SK-N-SH treated with all-trans-retinoic acid at 6 μM for 48 hours (cell line): ENCODE measurements around the gene OVCH2.

Experiments used
- ARNTL ChIP-seq: fragments of 450-650 bp; formaldehyde crosslinking; IDR thresholded peaks from 2 replicates; pipeline ENCODE4 v1.5.0; 2020; ENCODE audit warnings: low read depth, mild to moderate bottlenecking, moderate library complexity, borderline replicate concordance
- BACH2 ChIP-seq: fragments of 250-450 bp; sonication (Bioruptor Pico); IDR thresholded peaks from 2 replicates; pipeline ENCODE4 v1.9.0; 2021; ENCODE audit warnings: mild to moderate bottlenecking, borderline replicate concordance
- ISL1 ChIP-seq: fragments of 250-450 bp; sonication (Bioruptor Pico); IDR thresholded peaks from 2 replicates; pipeline ENCODE4 v2.1.2; 2022; ENCODE audit warnings: mild to moderate bottlenecking, moderate library complexity
- OSR1 ChIP-seq: fragments of 250-450 bp; sonication (Bioruptor Pico); IDR thresholded peaks from 2 replicates; pipeline ENCODE4 v1.8.0; 2022; ENCODE audit warnings: moderate library complexity, mild to moderate bottlenecking, inconsistent platforms
- PATZ1 ChIP-seq: fragments of 250-450 bp; sonication (Bioruptor Pico); IDR thresholded peaks from 2 replicates; pipeline ENCODE4 v1.8.0; 2020; ENCODE audit warnings: mild to moderate bottlenecking, moderate library complexity, borderline replicate concordance
- PPARA ChIP-seq: fragments of 250-450 bp; sonication (Bioruptor Pico); IDR thresholded peaks from 2 replicates; pipeline ENCODE4 v1.5.0; 2020; ENCODE audit warnings: mild to moderate bottlenecking, borderline replicate concordance
- RARB ChIP-seq: fragments of 250-450 bp; sonication (Bioruptor Pico); IDR thresholded peaks from 2 replicates; pipeline ENCODE4 v1.8.0; 2021; ENCODE audit warnings: mild to moderate bottlenecking, moderate library complexity
- TCF4 ChIP-seq: fragments of 250-450 bp; sonication (Bioruptor Pico); IDR thresholded peaks from 2 replicates; pipeline ENCODE4 v1.8.0; 2021; ENCODE audit warnings: mild to moderate bottlenecking, moderate library complexity, borderline replicate concordance
- TOX ChIP-seq: fragments of 250-450 bp; sonication (Bioruptor Pico); IDR thresholded peaks from 2 replicates; pipeline ENCODE4 v1.8.0; 2021; ENCODE audit warnings: mild to moderate bottlenecking, moderate library complexity, borderline replicate concordance
- ZFP3 ChIP-seq: fragments of 250-450 bp; sonication (Bioruptor Pico); IDR thresholded peaks from 2 replicates; pipeline ENCODE4 v1.5.0; 2020; ENCODE audit warnings: mild to moderate bottlenecking, moderate library complexity
- ZFP30 ChIP-seq: fragments of 450-650 bp; formaldehyde crosslinking; IDR thresholded peaks from 2 replicates; pipeline ENCODE4 v1.5.0; 2022; ENCODE audit warnings: mild to moderate bottlenecking, moderate library complexity
- ZNF8 ChIP-seq: fragments of 450-650 bp; formaldehyde crosslinking; IDR thresholded peaks from 2 replicates; pipeline ENCODE4 v1.5.0; 2020; ENCODE audit warnings: mild to moderate bottlenecking, moderate library complexity

GRCh38 chr11:7655253-7656217, 50.7 kb downstream of the OVCH2 start:
- no peak for TF ChIP-seq RARB (CRISPR knock-in tag)
- no peak for TF ChIP-seq TCF4 (CRISPR knock-in tag)
- no peak for TF ChIP-seq BACH2 (CRISPR knock-in tag)
- no peak for TF ChIP-seq PPARA (CRISPR knock-in tag)
- no peak for TF ChIP-seq TOX
- TF ChIP-seq ISL1 (CRISPR knock-in tag), result no peak
- TF ChIP-seq PATZ1, result no peak
- no peak for TF ChIP-seq ZNF8
- no peak for TF ChIP-seq ARNTL (CRISPR knock-in tag)
- TF ChIP-seq ZFP3 (CRISPR knock-in tag), result no peak
- no peak for TF ChIP-seq OSR1 (CRISPR knock-in tag)
- TF ChIP-seq ZFP30 (CRISPR knock-in tag), result no peak
